ENCODE measurements around the gene NKAIN2. TPM values are rescaled to one million over a fixed set of nuclear protein-coding genes. Genes with fewer than 3 reads are reported as not detected.

NKAIN2 gene
- total RNA-seq, 3 donors from 2014 or later = 0.48 to 1.8 TPM; not detected in 1

- no peaks in the 10 kb centered on the region for H3K36me3 ChIP-seq
- intact Hi-C loops (cut with DNase I; ENCODE audit: low total_unique reads) = no loop called here
- no peaks in the 10 kb centered on the region for H3K27me3 ChIP-seq
- DNase-seq (ENCODE audit: low spot score in 2 of 2) = no peak
- H3K4me1 ChIP-seq = no peaks in the 10 kb centered on the region
- no peaks in the 10 kb centered on the region for H3K9me3 ChIP-seq
- H3K4me3 ChIP-seq = no peak overlapping the region
- no peak for TF ChIP-seq POLR2AphosphoS5 (IDR thresholded peaks at IDR 0.05)
- TF ChIP-seq POLR2A (IDR thresholded peaks at IDR 0.05) = no peak
- no peak for TF ChIP-seq CTCF (IDR thresholded peaks at IDR 0.05)
- no peak overlapping the region for H3K27ac ChIP-seq
Observed at GRCh38 chr6:124755321-124755720, 951.7 kb downstream of the NKAIN2 start.

DNA sequence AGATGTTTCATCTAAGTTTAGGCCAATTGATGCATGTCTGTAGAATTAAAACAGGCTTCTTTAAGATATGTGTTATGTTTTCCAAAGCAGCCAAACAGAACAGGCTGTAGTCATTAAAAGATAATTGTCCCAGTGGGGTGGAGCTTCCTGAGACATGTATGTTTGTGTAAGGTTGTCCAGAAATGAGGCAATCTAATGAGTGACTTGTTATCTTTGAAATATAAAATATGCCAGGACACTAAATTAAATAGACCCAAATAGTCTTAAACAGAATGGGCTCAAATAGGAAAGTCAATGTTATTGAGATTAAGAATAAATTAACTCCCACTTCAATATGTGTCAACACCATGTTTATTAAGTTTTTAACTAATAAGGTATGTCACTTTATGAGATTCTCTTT is 953.9 kb downstream of the NKAIN2 start:
- no peak for TF ChIP-seq POLR2AphosphoS5 (IDR thresholded peaks at IDR 0.05)
- no peaks in the 10 kb centered on the region for H3K9me3 ChIP-seq
- no peaks in the 10 kb centered on the region for H3K36me3 ChIP-seq
- no peak for DNase-seq (ENCODE audit: low spot score in 2 of 2)
- H3K27me3 ChIP-seq = no peaks in the 10 kb centered on the region
- intact Hi-C loops (cut with DNase I; ENCODE audit: low total_unique reads) = no loop called here
- no peaks in the 10 kb centered on the region for H3K4me1 ChIP-seq
- no peak overlapping the region for H3K27ac ChIP-seq
- no peak overlapping the region for H3K4me3 ChIP-seq

- Histone ChIP-seq H3K36me3 (no peaks in the 10 kb centered on the region), H3K4me1 (no peaks in the 10 kb centered on the region), H3K9me3 (no peaks in the 10 kb centered on the region), H3K4me3 (no peak overlapping the region), H3K27me3 (no peaks in the 10 kb centered on the region), H3K27ac (no peak overlapping the region)
- intact Hi-C loops (cut with DNase I; ENCODE audit: low total_unique reads) = no loop called here
- no peak for DNase-seq (ENCODE audit: low spot score in 2 of 2)
- TF ChIP-seq CTCF (IDR thresholded peaks at IDR 0.05) = no peak
- no peak for TF ChIP-seq POLR2AphosphoS5 (IDR thresholded peaks at IDR 0.05)
- no peak for TF ChIP-seq POLR2A (IDR thresholded peaks at IDR 0.05)
Observed at GRCh38 chr6:124758663-124759062, 955.0 kb downstream of the NKAIN2 start.

DNA sequence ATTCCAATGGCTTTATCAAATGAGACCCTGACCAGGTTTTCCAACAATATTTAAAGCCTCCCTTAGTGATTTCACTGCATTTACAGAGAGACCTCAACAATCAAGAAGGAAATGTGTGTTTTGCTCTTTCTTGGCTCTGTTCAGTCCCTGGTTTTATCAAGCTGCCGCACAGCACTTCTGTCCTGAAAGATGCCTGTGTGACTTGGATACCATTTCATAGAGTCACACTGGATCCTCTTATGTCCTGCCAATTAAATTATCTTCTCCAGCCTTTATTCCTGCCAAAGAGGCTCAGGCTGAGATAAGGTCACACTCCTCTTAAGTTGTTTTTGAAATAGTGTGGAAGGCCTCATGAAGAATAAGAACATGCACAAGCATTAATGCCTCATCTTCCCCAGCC is 961.6 kb downstream of the NKAIN2 start:
- Histone ChIP-seq H3K4me3 (no peak overlapping the region), H3K9me3 (no peaks in the 10 kb centered on the region), H3K27me3 (no peaks in the 10 kb centered on the region), H3K4me1 (no peaks in the 10 kb centered on the region), H3K36me3 (no peaks in the 10 kb centered on the region), H3K27ac (no peak overlapping the region)
- no peak for DNase-seq (ENCODE audit: low spot score in 2 of 2)
- TF ChIP-seq POLR2A (IDR thresholded peaks at IDR 0.05) (no peak), CTCF (IDR thresholded peaks at IDR 0.05) (no peak), POLR2AphosphoS5 (IDR thresholded peaks at IDR 0.05) (no peak)
- intact Hi-C loops (cut with DNase I; ENCODE audit: low total_unique reads) = no loop called here

- Histone ChIP-seq H3K9me3 (no peaks in the 10 kb centered on the region), H3K4me3 (no peak overlapping the region), H3K36me3 (no peaks in the 10 kb centered on the region), H3K4me1 (no peaks in the 10 kb centered on the region), H3K27me3 (no peaks in the 10 kb centered on the region), H3K27ac (no peak overlapping the region)
- DNase-seq (ENCODE audit: low spot score in 2 of 2) = no peak
- intact Hi-C loops (cut with DNase I; ENCODE audit: low total_unique reads) = no loop called here
- no peak for TF ChIP-seq CTCF (IDR thresholded peaks at IDR 0.05)
- TF ChIP-seq POLR2A (IDR thresholded peaks at IDR 0.05) = no peak
- no peak for TF ChIP-seq POLR2AphosphoS5 (IDR thresholded peaks at IDR 0.05)
Observed at GRCh38 chr6:124768224-124768623, 964.6 kb downstream of the NKAIN2 start.

Measured in breast epithelium (tissue), 4 donors.